Panc1 (cell line): Measurements from ENCODE around the gene KIF17.

Experiments
- CTCF ChIP-seq: fragments of 450-650 bp; IDR thresholded peaks from 2 replicates; pipeline ENCODE4 v1.5.1; 2017; ENCODE audit warnings: mild to moderate bottlenecking
- POLR2AphosphoS5 ChIP-seq: IDR thresholded peaks from 2 replicates; pipeline ENCODE4 v1.6.1; 2012; ENCODE audit warnings: mild to moderate bottlenecking, low read depth, low read length, moderate library complexity
- REST ChIP-seq, 2 experiments: IDR thresholded peaks; 2 replicates each; pipeline ENCODE4 v1.6.1; 2011 to 2012; ENCODE audit warnings: low read depth in 2 of 2, control low read depth in 1 of 2, low read length in 1 of 2, mild to moderate bottlenecking in 1 of 2, moderate library complexity in 1 of 2; ENCODE audit not compliant: insufficient read depth in 1 of 2

DNA sequence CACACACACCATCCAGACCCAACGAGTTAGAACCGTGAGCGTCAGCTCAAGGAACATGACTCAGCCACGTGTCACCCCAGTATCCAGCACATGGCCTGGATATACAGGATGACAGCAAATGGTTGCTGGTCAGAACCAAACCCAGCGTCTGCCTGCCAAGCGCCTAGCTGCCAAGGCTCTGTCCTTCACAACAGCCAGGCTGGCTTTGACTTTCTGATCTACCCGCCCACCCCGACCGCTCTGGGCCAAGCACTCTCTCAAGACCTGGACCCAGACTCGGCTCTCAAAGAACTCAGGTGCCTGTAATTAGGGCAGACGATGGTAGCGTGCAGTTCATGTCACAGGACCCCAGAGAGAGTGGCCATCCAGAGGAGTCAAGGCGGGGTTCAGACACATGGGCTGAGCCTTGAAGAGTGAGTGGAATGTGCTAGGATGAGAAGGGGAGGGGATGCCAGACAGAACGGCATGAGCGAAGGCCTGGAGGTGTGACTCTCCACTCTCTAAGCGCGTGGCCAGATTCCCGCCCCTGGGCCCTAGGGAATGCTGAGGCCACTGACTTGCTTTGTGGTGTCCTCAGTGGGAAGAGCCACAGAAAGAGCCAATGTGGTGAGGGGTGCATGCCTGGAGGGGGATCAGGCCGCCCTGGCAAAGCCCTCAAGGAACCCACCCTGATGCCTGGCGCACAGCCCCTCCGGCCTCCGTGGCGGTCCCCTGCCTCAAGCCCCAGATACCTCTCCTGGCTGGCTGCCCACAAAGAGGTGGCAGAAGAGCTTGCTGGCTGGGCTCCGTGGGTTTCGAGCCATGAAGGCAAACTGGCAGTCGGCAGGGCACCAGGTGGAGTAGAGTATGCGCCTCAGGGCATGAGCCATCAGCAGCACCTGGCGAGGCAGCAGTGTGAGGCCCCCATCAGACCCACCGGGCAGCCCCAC is 7.6 kb upstream of the KIF17 start:
- no peak for TF ChIP-seq CTCF
- TF ChIP-seq POLR2AphosphoS5 = no peak
- TF ChIP-seq REST (IDR thresholded peaks at IDR 0.05; ENCODE audit: insufficient read depth in 1 of 2, low read depth in 2 of 2, low read length in 1 of 2) = no peak
